Middle frontal gyrus (tissue), 1 donor: ENCODE measurements around the gene ST13.
"Not testable (repeated sequence)": the region's sequence is repeated elsewhere in the genome, so short reads cannot be mapped to it uniquely, and the experiment has no call there.

Experiments
- DNase-seq: peaks from one replicate; pipeline ENCODE4 v3.0.0-alpha.2; 2015; ENCODE audit warnings: low spot score; ENCODE audit errors: extremely low spot score

ST13 gene

DNA sequence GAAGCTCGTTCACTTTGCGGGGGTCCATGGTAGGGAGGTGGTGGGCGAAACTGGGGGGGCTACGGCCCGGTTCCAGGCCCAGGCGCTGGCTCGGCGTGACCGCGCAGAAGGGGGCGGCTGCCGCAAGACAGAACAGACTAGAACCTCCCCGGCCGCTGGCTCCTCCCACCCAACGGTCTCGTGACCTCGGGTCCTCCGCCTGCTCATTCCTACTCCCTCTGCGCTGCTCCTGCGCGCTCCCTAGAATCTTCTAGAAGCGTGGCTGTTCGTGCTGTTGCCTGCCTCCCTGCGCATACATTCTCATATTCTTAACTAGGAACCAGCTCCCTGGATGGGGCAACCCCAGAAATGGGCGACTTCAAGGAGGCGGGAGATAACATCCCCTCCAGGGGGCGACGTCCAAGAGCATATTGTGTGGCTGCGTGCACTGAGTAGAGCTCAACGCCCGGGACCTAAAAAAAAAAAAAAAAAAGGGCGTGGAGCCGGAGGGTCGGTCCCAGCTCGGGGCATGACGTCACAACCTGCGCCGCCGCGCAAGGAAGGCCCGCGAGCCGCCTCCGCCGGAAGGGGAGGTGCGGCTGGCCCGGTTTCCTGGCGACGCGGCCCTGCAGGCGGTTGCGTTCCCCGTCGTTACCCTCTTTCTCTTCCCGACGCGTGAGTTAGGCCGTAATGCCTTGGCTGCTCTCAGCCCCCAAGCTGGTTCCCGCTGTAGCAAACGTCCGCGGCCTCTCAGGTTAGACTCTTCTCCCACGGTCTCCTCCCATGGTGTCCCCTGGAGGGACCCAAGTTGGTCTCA, at the start of gene ST13, which contains the start of gene XPNPEP3:
Gene ST13 (minus strand): TSS at position 127 of the 796 bp plus-strand sequence. CDS start 99 bp downstream, at position 28.
Gene XPNPEP3 (plus strand): TSS at position 636 of the 796 bp plus-strand sequence. CDS start 34 bp downstream, at position 670.
- DNase-seq: peak; percentile 90

DNA sequence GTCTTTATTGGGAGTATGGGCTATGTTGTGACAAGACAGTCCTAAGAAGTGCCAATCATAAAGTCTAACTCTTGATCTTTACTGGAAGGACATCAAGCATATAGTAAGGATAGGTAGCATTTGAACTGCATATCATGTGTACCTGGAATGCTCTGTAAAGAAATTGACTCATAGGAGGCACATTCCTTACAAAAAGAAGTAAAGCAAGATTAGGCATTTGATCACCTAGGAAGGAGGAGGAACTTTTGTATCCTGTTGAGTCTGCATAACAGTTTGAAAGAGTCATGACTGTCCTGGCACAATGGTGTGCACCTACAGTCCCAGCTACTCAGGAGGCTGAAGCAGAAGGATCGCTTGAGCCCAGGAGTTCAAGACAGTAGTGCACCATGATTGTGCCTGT, 47.7 kb upstream of the ST13 start:
- DNase-seq: no peak

DNA sequence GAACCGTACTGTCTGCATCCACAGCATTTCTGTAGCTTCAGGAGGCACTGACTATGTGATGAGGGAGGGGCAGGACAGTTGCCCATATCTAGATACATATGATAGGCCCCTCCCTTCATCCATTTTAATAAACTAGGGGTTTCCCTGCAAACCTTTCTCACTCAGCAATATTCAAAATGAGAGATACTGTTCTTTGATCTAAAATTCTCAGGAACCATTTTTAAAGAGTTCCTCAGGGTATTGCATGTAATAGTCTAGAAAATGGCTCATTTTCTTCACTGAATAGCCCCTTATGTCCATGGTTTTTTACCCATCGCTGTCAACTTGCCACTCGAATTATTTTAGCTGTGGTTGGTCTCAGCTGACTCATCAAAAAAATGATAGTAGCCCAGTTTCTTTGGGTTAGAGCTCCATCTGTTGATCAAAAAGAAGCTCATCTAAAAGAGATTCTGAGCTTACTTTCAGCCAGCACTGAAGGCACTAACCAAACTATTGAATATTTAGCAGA, 42.5 kb upstream of the ST13 start:
- peak; percentile 56 for DNase-seq

DNA sequence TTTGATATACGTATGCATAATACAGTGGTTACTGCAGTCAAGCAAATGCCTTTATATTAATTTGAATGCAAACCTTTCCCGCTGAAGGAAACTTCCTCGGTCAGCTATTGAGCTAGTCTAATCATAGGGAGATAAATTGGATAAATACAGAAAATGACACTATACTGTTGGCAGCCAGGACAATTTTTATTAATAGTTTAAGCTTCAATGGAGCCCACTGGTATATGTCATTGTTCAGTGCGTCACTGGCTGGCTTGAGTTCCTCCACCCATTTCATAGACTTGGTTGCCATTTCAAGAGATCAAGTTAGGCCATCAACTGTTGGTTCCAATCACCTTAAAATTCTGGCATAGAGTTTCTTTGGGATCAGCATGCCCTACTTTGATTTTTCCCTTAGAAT, 38.0 kb upstream of the ST13 start:
- DNase-seq: no peak

DNA sequence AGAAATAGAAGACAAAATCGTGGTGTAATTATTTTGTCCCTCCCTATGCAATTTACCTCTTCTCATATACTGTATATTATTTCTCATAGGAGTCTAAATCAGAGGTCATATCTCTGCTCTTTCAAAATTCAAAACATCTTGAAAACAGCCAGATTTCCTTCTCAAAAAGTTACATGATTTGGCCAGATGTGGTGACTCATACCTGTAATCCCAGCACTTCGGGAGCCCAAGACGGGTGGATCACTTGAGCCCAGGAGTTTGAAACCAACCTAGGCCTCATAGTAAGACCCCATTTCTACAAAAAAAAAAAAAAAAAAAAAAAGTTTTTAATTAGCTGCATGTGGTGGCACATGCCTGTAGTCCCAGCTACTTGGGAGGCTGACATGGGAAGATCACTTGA, 34.4 kb upstream of the ST13 start:
- no peak for DNase-seq

DNA sequence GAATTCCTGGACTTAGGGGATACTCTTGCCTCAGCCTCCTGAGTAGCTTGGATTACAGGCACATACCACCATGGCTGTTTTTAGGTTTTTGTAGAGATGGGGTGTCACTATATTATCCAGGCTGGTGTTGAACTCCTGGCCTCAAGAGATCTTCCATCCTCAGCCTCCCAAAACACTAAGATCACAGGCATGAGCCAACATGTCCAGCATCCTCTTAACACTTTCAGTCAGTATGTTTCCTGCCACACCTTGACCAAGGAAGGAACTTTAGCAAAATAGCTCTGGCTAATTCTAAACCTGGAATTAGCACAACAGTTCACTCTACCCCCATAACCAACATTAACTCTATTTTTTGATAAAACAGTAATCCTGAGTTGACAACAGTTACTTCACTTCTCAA, 32.7 kb upstream of the ST13 start:
- DNase-seq: no peak

DNA sequence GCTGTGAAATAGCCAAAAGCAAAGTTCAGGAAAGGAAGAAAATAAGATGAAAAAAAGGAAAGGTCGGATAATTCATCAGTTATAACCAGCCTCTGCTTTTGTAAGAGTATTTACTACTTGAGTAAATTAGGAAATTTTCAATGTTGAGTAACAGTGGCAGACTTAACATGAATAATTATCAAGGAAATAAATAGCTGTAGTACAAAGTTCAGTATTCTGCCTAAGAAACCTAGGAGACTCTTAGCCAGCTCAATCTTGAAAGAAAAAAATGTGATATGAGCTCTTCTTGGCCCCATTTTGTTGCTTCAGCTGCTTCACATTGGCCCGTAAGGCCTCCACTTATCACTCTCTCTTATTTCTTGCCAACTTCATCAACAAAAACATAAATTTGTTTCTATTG, 22.5 kb upstream of the ST13 start:
- no peak for DNase-seq

DNA sequence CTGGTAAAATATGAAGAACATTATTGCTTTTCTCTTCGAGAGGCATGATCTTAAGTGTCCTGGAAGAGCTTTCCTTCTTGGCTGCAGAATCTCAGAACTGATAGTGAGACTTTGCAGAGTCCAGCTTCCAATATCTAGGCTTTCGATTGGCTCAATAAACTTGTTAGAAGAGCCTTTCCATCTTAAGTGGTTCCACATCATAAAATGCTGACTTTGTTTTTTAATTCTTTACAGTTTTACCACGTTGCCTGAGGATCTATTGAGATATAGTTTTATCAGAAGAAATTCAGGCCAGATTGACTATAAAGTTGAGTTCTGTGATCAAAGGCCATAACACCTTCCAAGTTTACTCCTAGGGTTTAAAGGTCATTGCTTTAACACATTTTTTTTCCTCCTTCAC, 21.0 kb upstream of the ST13 start:
- no peak for DNase-seq

DNA sequence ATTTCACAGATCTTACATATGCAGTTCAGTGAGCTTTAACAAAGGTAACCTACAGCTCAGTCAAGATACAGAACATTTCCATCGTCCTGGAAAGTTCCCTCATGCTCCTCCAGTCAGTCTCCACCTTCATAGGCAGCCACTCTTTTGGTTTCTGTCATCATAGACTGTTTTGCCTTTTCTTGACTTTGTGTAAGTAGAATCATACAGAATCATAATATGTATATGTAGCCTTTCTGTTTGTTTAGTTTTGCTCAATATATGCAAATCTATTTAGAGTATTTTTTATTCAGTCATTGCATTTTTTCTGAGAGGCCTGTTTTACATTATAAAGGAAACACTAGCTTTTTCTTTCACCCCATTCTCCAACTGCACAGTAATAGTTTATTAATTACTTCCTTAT, 20.5 kb upstream of the ST13 start:
- DNase-seq: no peak

DNA sequence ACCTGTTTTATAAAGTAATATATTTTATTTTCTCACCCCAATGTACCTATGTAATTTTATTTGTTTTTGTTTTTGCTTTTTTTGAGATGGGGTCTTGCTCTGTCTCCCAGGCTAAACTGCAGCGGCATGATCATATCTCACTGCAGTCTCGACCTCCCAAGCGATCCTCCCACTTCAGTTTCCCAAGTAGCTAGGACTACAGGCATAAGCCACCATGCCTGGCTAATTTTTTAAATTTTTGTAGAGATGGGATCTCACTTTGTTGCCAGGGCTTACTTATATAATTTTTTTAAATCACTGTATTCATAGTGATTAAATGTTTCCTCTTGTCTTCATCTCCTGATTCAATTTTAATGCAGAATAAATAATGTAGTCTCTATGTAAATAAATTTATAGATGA, 18.7 kb upstream of the ST13 start:
- DNase-seq: no peak

DNA sequence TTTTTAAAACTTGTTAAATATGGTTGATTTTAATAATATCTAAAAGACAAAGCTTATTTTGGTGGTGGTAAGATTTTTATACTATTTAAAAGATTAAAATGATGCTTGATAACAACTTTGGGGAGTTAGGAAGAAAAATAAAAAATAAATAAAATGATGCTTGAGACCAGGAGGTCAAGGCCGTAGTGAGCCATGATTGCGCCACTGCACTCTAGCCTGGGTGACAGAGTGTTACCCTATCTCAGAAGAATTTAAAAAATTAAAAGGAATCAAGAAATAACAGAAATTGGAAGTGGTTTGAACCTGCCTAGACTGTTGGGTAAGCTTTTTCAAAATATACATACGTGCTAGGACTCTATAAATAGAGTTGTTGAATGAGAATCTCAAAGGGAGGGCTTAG, 17.6 kb upstream of the ST13 start:
- no peak for DNase-seq

DNA sequence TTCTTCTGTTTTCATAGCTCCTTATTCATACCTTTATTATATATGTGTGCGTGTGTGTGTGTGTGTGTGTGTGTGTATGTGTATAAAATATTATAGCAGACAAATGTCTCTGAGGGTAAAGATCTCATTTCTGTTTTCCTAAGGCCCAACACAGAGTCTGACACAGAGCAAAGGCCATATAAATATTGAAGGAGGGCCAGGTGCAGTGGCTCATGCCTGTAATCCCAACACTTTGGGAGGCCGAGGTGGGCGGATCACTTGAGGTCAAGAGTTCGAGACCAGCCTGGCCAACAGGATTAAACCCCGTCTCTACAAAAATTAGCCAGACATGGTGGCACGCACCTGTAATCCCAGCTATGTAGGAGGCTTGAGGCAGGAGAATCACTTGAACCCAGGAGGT, 11.9 kb upstream of the ST13 start:
- not testable (repeated sequence) for DNase-seq

DNA sequence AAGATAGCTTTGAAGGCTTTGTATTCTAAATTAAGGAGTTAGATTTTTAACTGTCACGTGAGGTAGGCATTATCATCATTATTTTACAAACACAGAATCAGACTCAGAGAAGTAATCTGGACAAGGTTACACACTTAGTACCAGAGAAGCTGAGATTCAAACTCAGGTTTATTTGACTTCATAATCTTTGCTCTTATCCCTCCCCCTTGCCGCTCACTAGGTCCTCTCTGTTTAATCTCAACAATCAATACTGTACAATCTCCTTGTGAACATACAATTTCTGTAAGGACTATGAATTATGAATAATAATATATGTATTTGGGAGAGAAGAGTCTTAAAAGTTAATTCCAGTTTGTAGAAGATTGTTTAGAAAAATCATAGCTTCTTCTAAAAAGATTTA, 10.7 kb upstream of the ST13 start:
- DNase-seq: no peak

DNA sequence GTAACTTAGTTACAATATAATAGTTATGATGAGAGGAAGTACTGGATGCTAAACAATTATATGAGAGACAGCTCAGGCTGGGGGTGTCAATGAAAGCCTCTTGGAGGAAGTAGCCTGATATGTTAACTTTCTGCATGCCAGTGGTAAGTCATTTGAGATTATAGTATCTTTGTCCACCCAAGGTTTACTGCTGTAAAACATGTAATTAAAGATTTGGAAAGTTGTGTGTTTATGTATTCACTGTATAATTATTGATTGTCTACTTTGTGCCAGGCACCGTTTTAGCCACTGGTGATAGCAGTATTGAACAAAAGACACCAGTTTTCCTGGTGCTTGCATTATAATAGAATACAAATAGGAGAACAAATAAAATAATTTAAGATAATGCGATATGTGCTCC, 6.1 kb upstream of the ST13 start:
- DNase-seq: no peak

DNA sequence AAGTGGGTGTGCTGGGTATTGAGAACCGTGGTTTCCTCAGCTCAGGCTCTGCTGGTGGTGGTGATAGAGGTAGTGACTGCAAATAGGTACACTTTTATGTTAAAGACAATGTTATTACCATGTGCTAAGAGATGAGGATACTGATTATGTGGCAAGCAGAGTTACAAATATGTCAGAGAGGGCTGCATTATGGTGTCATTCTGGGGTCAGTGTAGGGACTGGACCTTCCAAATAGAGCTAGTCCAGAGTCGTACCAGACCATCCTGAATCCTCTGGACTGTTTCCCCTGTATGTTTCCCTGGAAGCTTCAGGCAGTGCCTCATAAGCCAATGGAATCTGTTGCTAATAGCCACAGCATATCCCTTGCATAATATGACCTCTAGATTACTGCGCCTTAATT, 5.6 kb upstream of the ST13 start, which contains the start of gene DNAJB7:
Gene DNAJB7 (minus strand): TSS at position 101 of the 400 bp plus-strand sequence. CDS start 119 bp downstream, outside the sequence.
- no peak for DNase-seq

DNA sequence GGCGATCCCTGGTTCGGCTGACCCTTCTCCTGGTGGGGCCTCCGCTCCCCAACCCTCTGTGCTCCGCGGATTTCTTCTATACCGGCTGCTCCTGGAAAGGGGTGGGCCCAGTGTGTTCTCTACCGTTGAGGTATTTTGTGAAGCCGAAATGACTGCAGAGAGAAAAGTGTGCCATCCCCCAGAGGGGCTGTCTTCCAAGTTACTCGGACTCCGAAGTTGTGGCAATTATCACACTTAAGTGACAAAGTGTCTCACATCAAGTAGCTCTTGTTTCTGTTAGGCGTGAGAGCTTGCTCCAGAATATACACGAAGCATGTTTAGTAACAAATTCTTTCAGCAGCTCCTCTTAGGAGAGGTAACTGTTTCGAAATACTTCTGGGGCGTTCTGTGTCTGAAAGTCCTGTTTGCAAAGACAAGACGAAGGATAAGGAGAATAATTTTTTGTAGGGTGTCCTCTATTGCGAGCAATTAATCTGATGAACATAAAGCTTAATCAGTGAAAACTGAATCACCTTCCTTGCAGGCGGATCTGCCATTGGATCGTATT, 943 bp upstream of the ST13 start:
- no peak for DNase-seq

DNA sequence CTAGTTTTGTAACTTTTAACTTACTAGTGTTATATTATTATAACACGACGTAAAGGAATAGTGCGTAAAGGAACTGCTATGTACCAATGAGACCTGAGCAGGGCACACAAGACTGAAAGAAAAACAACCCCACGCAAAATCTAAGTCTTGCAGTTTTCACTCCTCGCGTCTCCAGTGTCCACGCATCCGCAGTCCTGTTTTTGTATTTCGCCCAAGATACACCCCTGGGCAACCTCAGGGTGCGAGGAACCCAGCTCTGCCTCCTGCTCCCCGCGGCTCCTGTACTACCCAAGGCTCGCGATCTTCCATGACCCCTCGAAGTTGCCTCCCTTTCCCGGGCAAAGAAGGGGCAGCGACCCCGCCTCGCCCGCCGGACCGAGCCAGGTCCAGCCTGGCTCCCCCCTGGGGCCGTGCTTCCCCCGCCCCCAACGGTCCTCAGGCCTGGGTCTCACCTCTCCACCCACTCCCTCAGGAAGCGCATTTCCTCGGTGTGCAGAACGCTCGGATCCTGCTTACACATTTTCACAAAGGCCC, 393 bp downstream of the ST13 start:
- DNase-seq: no peak

DNA sequence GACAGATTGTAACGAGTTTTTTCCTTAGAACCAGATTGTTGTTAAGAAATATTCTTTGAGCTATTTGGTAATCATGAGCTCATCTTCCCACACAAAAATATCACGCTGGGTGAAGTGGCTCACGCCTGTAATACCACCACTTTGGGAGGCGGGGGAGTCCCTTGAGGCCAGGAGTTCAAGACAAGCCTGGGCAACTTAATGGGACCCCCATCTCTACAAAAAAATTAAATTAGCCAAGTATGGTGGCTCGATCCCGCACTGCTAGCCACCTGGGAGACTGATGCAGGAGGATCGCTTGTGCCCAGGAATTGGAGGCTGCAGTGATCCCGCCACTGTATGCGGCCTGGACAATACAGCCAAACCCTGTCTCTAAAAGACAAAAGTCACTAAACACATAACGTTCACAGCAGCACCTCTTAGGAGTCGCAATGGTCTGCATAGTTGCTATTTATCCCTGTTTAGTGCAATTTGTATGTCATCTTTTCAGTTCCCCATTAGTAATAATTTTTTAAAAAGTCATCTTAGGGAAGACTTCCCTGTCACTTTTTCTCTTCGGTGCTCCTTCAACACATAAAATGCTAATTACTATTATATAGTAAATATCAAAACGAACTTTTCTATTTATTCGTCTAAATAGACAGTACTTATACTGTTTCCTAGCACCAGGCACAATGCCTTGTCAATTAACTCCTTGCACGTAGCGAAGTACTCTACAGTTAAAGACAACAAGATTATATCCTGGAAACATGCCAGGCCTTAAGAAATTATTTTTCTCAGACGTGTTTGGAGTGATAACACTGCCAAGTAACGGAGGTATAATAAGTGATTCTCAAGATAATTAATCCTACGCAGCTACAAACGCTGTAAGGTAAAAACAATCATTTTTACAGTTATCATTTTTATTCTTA, 1.1 kb downstream of the ST13 start:
- DNase-seq: no peak

DNA sequence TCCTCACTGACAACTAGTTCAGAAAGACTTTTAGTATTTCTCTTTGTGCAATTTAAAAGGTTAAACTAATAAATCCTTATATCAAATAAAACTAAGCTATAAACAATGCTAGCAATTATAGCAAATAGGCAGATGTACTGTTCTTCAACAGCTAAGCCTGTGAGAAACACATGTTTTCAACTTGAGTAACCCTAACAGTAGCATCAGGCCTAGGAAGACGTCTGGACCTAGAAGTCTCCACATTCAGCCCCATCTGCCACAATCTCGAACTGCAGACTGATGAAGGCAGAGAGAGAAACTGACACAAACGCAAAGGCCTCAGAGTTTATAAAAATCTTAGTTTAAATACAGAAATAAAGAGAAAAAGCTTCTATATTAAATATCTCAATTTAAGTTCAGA, 2.5 kb downstream of the ST13 start:
- DNase-seq: no peak

DNA sequence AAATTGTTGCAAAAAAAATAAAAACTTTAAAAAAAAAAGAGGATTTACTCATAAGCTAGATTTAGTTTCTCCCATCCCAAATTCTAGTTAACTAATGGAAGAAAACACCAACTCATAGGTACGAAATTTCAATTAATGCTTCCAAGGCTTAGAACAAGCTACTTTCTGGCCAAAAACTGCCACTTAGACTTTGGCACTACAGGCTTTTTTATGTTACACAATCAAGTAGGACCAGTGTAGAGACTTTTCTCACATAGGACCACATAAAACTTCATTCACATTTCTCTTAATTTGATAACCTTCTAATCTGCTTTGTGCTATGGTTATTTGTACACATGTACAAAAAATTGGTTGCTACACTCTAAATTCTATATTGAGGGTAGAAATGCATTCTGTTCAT, 3.1 kb downstream of the ST13 start:
- DNase-seq: no peak

DNA sequence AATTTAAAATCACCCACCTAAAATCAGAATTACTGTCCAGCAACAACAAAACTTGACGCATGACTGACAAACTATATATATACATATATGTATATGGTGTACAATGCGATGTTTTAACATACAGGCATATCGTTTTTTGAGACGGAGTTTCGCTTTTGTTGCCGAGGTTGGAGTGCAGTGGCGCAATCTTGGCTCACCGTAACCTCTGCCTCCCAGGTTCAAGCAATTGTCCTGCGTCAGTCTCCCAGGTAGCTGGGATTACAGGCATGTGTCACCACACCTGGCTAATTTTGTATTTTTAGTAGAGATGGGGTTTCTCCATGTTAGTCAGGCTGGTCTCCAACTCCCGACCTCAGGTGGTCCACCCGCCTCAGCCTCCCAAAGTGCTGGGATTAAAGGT, 10.6 kb downstream of the ST13 start:
- not testable (repeated sequence) for DNase-seq
